K562 (cell line): Measurements from ENCODE around the gene REM2. TPM values are rescaled to one million over a fixed set of nuclear protein-coding genes. Genes with fewer than 3 reads are reported as not detected.
A peak's percentile ranks its signal among the peaks of the same experiment; 100 is the strongest.

Experiments used
- ATF6 ChIP-seq: sonication (generic); formaldehyde crosslinking; IDR thresholded peaks from 2 replicates; pipeline ENCODE4 v1.4.0; 2020; ENCODE audit warnings: mild to moderate bottlenecking, missing genetic modification reagents
- ATF7 ChIP-seq: fragments of 450-650 bp; IDR thresholded peaks from 2 replicates; pipeline ENCODE4 v1.7.1; 2014; ENCODE audit warnings: mild to moderate bottlenecking, moderate library complexity
- BRD9 ChIP-seq: fragments of 450-650 bp; IDR thresholded peaks from 2 replicates; pipeline ENCODE4 v1.6.1; 2018; ENCODE audit warnings: low read depth; ENCODE audit not compliant: partially characterized antibody
- HDAC8 ChIP-seq: fragments of 450-650 bp; IDR thresholded peaks from 2 replicates; pipeline ENCODE4 v1.6.1; 2016; ENCODE audit warnings: mild to moderate bottlenecking, missing genetic modification characterization, moderate library complexity, missing compliant biosample characterization
- HMG20A ChIP-seq: fragments of 450-650 bp; formaldehyde crosslinking; conservative IDR thresholded peaks from 2 replicates; pipeline ENCODE4 v1.4.0; 2020; ENCODE audit warnings: mild to moderate bottlenecking, mixed read lengths
- HMG20B ChIP-seq: fragments of 250-450 bp; sonication (Bioruptor Pico); IDR thresholded peaks from 2 replicates; pipeline ENCODE4 v1.5.0; 2021; ENCODE audit warnings: mild to moderate bottlenecking
- MYNN ChIP-seq, 2 experiments: sonication (generic); formaldehyde crosslinking in 1 of 2; IDR thresholded peaks; 2 replicates each; pipeline versions ENCODE4 v1.5.0 to v1.6.1; 2016 to 2020; ENCODE audit warnings: antibody characterized with exemption in 1 of 2, missing genetic modification reagents in 1 of 2
- NCOA4 ChIP-seq: fragments of 450-650 bp; IDR thresholded peaks from 2 replicates; pipeline ENCODE4 v1.6.1; 2018; ENCODE audit warnings: mild to moderate bottlenecking; ENCODE audit not compliant: partially characterized antibody
- PATZ1 ChIP-seq: fragments of 250-450 bp; sonication (Bioruptor Pico); IDR thresholded peaks from 2 replicates; pipeline ENCODE4 v1.5.0; 2020; ENCODE audit warnings: mild to moderate bottlenecking, borderline replicate concordance
- PBX2 ChIP-seq, 2 experiments: IDR thresholded peaks in 1 of 2; conservative IDR thresholded peaks in 1 of 2; 2 replicates each; pipeline ENCODE4 v1.6.1; 2016; ENCODE audit warnings: low read depth in 2 of 2, mild to moderate bottlenecking in 1 of 2, missing compliant biosample characterization in 1 of 2, missing genetic modification characterization in 1 of 2, moderate library complexity in 1 of 2
- POLR2H ChIP-seq: IDR thresholded peaks from 2 replicates; pipeline ENCODE4 v1.6.1; 2016; ENCODE audit warnings: missing genetic modification characterization, low read depth, mild to moderate bottlenecking, control low read depth, missing compliant biosample characterization, moderate library complexity
- SUPT5H ChIP-seq: fragments of 450-650 bp; IDR thresholded peaks from 2 replicates; pipeline ENCODE4 v1.6.1; 2016
- TRIM28 ChIP-seq: fragments of 450-650 bp; IDR thresholded peaks from 2 replicates; pipeline ENCODE4 v1.6.1; 2017
- U2AF1 ChIP-seq: fragments of 200-400 bp; formaldehyde crosslinking; optimal IDR thresholded peaks from 2 replicates; pipeline ENCODE3; 2017; ENCODE audit warnings: mild to moderate bottlenecking, low read depth, low read length, moderate library complexity
- USF2 ChIP-seq: sonication (generic); formaldehyde crosslinking; IDR thresholded peaks from 2 replicates; pipeline ENCODE4 v1.5.0; 2020; ENCODE audit warnings: missing genetic modification reagents
- ZBTB34 ChIP-seq: fragments of 250-450 bp; sonication (Bioruptor Pico); IDR thresholded peaks from 2 replicates; pipeline ENCODE4 v1.8.0; 2021; ENCODE audit warnings: mild to moderate bottlenecking, moderate library complexity
- ZFP30 ChIP-seq: fragments of 250-450 bp; sonication (Bioruptor Pico); IDR thresholded peaks from 2 replicates; pipeline ENCODE4 v1.8.0; 2022; ENCODE audit warnings: moderate library complexity, mild to moderate bottlenecking, inconsistent platforms, borderline replicate concordance
- ZKSCAN3 ChIP-seq: fragments of 250-450 bp; sonication (Bioruptor Pico); IDR thresholded peaks from 2 replicates; pipeline ENCODE4 v1.4.0; 2020
- polyA plus RNA-seq, 8 experiments: library from polyadenylated mRNA; depleted of rRNA in 4 of 8; stranded (reverse) in 5 of 8; unstranded in 3 of 8; fragments of >200 nt; fragmentation: Nextera tagmentation in 2 of 8; fragmentation: Illumina TruSeq in 1 of 8; extraction: Ambion mirVana in 2 of 8; extraction: Trizol in 1 of 8; gene quantifications; 2 replicates each; pipeline versions ENCODE4 v1.2.1 to v1.2.3, GENCODE V29; 2011 to 2014; ENCODE audit warnings: inconsistent platforms in 1 of 8, missing spikeins in 1 of 8
- total RNA-seq, 7 experiments: library from RNA; depleted of rRNA in 6 of 7; stranded (reverse); fragments of >200 nt in 6 of 7; fragmentation: Illumina TruSeq in 2 of 7; extraction: Trizol in 2 of 7; gene quantifications; 2 replicates each; pipeline versions ENCODE4 v1.2.1 to v1.2.3, GENCODE V29; 2011 to 2021; ENCODE audit warnings: low replicate concordance in 1 of 7

REM2 gene
- total and polyA plus RNA-seq, 9 of the 15 experiments (the other 6 are each of a cell fraction or from before 2014, with no cell fraction given), result 0.18 to 1.0 (median 0.38) TPM

GRCh38 chr14:22887260-22887989 lies 4.4 kb downstream of the REM2 start (continued):
- TF ChIP-seq HMG20A (CRISPR knock-in tag), result no peak
- no peak for TF ChIP-seq PBX2 (CRISPR knock-in tag; IDR thresholded peaks at IDR 0.05; ENCODE audit: low read depth)
- TF ChIP-seq PBX2 (tag; conservative IDR thresholded peaks at IDR 0.05; ENCODE audit: low read depth), result no peak
- TF ChIP-seq NCOA4, result no peak
- TF ChIP-seq MYNN (IDR thresholded peaks at IDR 0.05), result no peak
- TF ChIP-seq MYNN (CRISPR knock-in tag; IDR thresholded peaks at IDR 0.05), result no peak
- TF ChIP-seq TRIM28, result no peak
- no peak for TF ChIP-seq ATF6
- no peak for TF ChIP-seq ZBTB34 (CRISPR knock-in tag)
- no peak for TF ChIP-seq HMG20B (CRISPR knock-in tag)
- no peak for TF ChIP-seq BRD9
- no peak for TF ChIP-seq U2AF1
- TF ChIP-seq ATF7, result peak; percentile 40
- TF ChIP-seq USF2 (CRISPR knock-in tag), result no peak
- TF ChIP-seq SUPT5H, result no peak; the same call in 1 of the 2 replicates
- no peak for TF ChIP-seq PATZ1 (CRISPR knock-in tag)
- TF ChIP-seq ZFP30 (CRISPR knock-in tag), result no peak
- TF ChIP-seq HDAC8 (tag), result no peak
- TF ChIP-seq ZKSCAN3 (CRISPR knock-in tag), result no peak
- TF ChIP-seq POLR2H, result peak; percentile 26; the same call in 1 of the 2 replicates
